Measurements from ENCODE around the gene RPL18. TPM values are rescaled to one million over a fixed set of nuclear protein-coding genes. Genes with fewer than 3 reads are reported as not detected.

Gene RPL18
- total and polyA plus RNA-seq, 9 of the 15 experiments (the other 6 are each of a cell fraction or from before 2014, with no cell fraction given) = 312 to 2,635 (median 1,653) TPM

DNA sequence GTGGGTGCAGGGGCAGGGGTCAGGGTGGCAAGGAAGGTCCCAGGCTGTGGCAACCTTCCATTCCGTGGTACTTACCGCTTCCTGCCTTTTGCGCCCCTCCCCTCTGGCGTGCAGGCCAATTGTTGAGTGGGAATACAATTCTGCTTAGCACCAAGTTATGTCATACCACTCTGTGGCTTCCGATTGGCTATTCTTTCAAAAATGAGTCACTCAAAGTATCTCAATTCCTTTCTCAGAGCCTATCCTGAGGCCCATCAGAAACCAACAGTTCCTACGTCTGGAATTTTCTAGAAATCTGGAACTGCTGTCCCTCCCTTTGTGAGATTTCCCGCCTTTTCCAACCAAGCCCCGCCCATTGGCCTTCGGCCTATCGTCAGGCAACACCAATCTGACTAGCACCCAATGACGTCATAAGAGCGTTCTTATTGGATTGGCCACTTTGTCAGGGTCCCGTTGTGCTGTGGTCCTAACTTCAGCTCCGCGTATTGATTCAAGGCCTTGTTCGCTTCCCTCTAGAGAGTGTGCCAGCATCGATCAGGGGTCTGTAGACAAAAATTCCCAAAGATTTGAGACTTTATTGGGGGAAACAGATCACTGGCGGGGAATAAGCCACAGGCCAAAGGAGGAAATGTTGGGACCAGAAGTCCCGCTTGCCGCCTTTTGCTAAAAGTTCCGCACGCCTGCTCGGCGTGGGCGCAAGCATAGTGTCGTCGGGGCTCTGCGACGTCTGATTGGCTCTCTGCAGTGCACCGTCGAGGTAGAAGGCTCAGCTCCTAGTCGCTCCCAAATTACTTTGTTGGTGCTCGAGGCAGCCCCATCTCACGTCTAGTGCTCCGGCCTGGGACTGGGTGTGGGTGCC, 42.1 kb upstream of the RPL18 start (continued):
- TF ChIP-seq STAT6 (CRISPR knock-in tag; IDR thresholded peaks at IDR 0.05) (0 out of 2 replicates have a peak, but pooled peaks have one; percentile 52), ZNF778 (CRISPR knock-in tag; IDR thresholded peaks at IDR 0.05) (no peak), ZNF644 (tag; IDR thresholded peaks at IDR 0.05; ENCODE audit: low read depth) (no peak), FIP1L1 (IDR thresholded peaks at IDR 0.05; ENCODE audit: low read depth, low read length, poor library complexity, severe bottlenecking) (no peak), SNRNP70 (optimal IDR thresholded peaks at IDR 0.05; ENCODE audit: low read depth, low read length) (no peak), MYNN (IDR thresholded peaks at IDR 0.05) (no peak), MYNN (CRISPR knock-in tag; IDR thresholded peaks at IDR 0.05) (no peak), DPF2 (IDR thresholded peaks at IDR 0.05) (peak; percentile 48; the same call in 1 of the 2 replicates), MCM2 (IDR thresholded peaks at IDR 0.05; ENCODE audit: low read depth) (no peak), KLF1 (tag; IDR thresholded peaks at IDR 0.05) (no peak), GABPA (tag; conservative IDR thresholded peaks at IDR 0.05; ENCODE audit: low read depth) (0 out of 2 replicates have a peak, but pooled peaks have one; percentile 34), BRD4 (IDR thresholded peaks at IDR 0.05) (no peak), BCL6 (CRISPR knock-in tag; IDR thresholded peaks at IDR 0.05) (no peak), ZBTB9 (CRISPR knock-in tag; IDR thresholded peaks at IDR 0.05) (no peak), MCM3 (IDR thresholded peaks at IDR 0.05) (no peak), JUN (IDR thresholded peaks at IDR 0.05; ENCODE audit: borderline replicate concordance, low read depth, low read length) (peak; percentile 94), JUN (CRISPR knock-in tag; IDR thresholded peaks at IDR 0.05; ENCODE audit: borderline replicate concordance) (no peak), ILF3 (IDR thresholded peaks at IDR 0.05; ENCODE audit: borderline replicate concordance) (no peak), ZNF239 (CRISPR knock-in tag; IDR thresholded peaks at IDR 0.05) (no peak), ZFP30 (CRISPR knock-in tag; IDR thresholded peaks at IDR 0.05; ENCODE audit: borderline replicate concordance) (no peak), TCFL5 (CRISPR knock-in tag; conservative IDR thresholded peaks at IDR 0.05) (no peak), STAG1 (CRISPR knock-in tag; IDR thresholded peaks at IDR 0.05; ENCODE audit: borderline replicate concordance) (no peak), FOXJ3 (CRISPR knock-in tag; IDR thresholded peaks at IDR 0.05) (no peak)
- TF ChIP-seq, protein P1, sequence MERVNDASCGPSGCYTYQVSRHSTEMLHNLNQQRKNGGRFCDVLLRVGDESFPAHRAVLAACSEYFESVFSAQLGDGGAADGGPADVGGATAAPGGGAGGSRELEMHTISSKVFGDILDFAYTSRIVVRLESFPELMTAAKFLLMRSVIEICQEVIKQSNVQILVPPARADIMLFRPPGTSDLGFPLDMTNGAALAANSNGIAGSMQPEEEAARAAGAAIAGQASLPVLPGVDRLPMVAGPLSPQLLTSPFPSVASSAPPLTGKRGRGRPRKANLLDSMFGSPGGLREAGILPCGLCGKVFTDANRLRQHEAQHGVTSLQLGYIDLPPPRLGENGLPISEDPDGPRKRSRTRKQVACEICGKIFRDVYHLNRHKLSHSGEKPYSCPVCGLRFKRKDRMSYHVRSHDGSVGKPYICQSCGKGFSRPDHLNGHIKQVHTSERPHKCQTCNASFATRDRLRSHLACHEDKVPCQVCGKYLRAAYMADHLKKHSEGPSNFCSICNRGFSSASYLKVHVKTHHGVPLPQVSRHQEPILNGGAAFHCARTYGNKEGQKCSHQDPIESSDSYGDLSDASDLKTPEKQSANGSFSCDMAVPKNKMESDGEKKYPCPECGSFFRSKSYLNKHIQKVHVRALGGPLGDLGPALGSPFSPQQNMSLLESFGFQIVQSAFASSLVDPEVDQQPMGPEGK (CRISPR knock-in tag; IDR thresholded peaks at IDR 0.05; ENCODE audit: borderline replicate concordance) = no peak

All from K562 (cell line).